T47D (cell line): Measurements from ENCODE around the gene SLC16A13.

Source experiments
- DNase-seq, 2 experiments: peaks; one replicate each; pipeline versions ENCODE4 v3.0.0 to v3.0.0-alpha.2; 2011 to 2012; ENCODE audit warnings: low read depth in 1 of 2, low spot score in 1 of 2
- JUND ChIP-seq: IDR thresholded peaks from 2 replicates; pipeline ENCODE4 v1.6.1; 2012; ENCODE audit warnings: low read depth
- in situ Hi-C: cut with HindIII; loops from 2 replicates; pipeline ENCODE4 v1.10.0; 2016; ENCODE audit warnings: low sequenced_read_pairs, low pct_unique_long_range_greater_than_20kb

Gene SLC16A13

GRCh38 chr17:7064261-7064660, 28.4 kb downstream of the SLC16A13 start:
- in situ Hi-C loops: no loop called here
- DNase-seq: no peak
- TF ChIP-seq JUND: no peak

GRCh38 chr17:7067198-7067597, 31.4 kb downstream of the SLC16A13 start:
- in situ Hi-C loops: no loop called here
- no peak for TF ChIP-seq JUND
- DNase-seq: no peak

GRCh38 chr17:7068268-7068667, 32.5 kb downstream of the SLC16A13 start:
- DNase-seq: no peak
- in situ Hi-C loops: no loop called here
- TF ChIP-seq JUND: no peak

GRCh38 chr17:7070712-7071111, 34.9 kb downstream of the SLC16A13 start:
- no peak for TF ChIP-seq JUND

GRCh38 chr17:7072406-7072805, 36.6 kb downstream of the SLC16A13 start:
- in situ Hi-C loops: no loop called here
- no peak for TF ChIP-seq JUND
- no peak for DNase-seq

More at GRCh38 chr17:7070712-7071111, 34.9 kb downstream of the SLC16A13 start:
- in situ Hi-C loops: no loop called here
- no peak for DNase-seq

GRCh38 chr17:7074931-7075330, 39.1 kb downstream of the SLC16A13 start:
- in situ Hi-C loops: no loop called here
- TF ChIP-seq JUND: no peak
- DNase-seq: no peak

GRCh38 chr17:7077911-7078546, 42.2 kb downstream of the SLC16A13 start:
- in situ Hi-C loops: no loop called here
- TF ChIP-seq JUND: no peak
- DNase-seq: no peak

GRCh38 chr17:7078711-7079110, 42.9 kb downstream of the SLC16A13 start:
- no peak for TF ChIP-seq JUND
- no peak for DNase-seq
- in situ Hi-C loops: no loop called here

- TF ChIP-seq JUND: no peak
- in situ Hi-C loops: no loop called here
- DNase-seq: no peak
Measured at GRCh38 chr17:7079581-7080455, 44.0 kb downstream of the SLC16A13 start, which contains the start of gene CLEC10A. TSS of gene CLEC10A (minus strand) at chr17:7080251. CDS start at chr17:7078812, 1,439 bp downstream.

- TF ChIP-seq JUND: no peak
- no peak for DNase-seq
- in situ Hi-C loops: no loop called here
Measured at GRCh38 chr17:7080456-7081041, 44.7 kb downstream of the SLC16A13 start.

- no peak for TF ChIP-seq JUND
- in situ Hi-C loops: no loop called here
- peak in 1 of 2 experiments; percentile 40 for DNase-seq
Measured at GRCh38 chr17:7081341-7082062, 45.7 kb downstream of the SLC16A13 start.

- TF ChIP-seq JUND: no peak
- in situ Hi-C loops: no loop called here
Measured at GRCh38 chr17:7083592-7083991, 47.8 kb downstream of the SLC16A13 start.

More at GRCh38 chr17:7083592-7083991, 47.8 kb downstream of the SLC16A13 start:
- DNase-seq: no peak
